Ovary (tissue), 9 donors: Measurements from ENCODE around the gene GRK5. TPM values are rescaled to one million over a fixed set of nuclear protein-coding genes. Genes with fewer than 3 reads are reported as not detected.

Experiments
- DNase-seq, 5 donors: peaks; one replicate each; pipeline ENCODE4 v3.0.0-alpha.2; 2019 to 2020
- H3K27ac ChIP-seq, 2 donors: fragments of 200-600 bp; one replicate each; pipeline versions ENCODE4 v1.5.1 to v1.8.0; 2019 to 2022
- H3K27me3 ChIP-seq: fragments of 200-600 bp; one replicate; pipeline ENCODE4 v1.8.0; 2022
- H3K36me3 ChIP-seq: fragments of 200-600 bp; sonication (generic); one replicate; pipeline ENCODE4 v1.5.1; 2019
- H3K4me1 ChIP-seq: one replicate; pipeline ENCODE4 v1.8.1; 2013; ENCODE audit warnings: mild to moderate bottlenecking, moderate library complexity; ENCODE audit not compliant: insufficient read depth
- H3K4me3 ChIP-seq: fragments of 200-600 bp; sonication (generic); one replicate; pipeline ENCODE4 v1.5.1; 2017
- H3K9me3 ChIP-seq, 2 donors: fragments of 200-600 bp in 1 of 2; sonication (generic) in 1 of 2; one replicate each; pipeline versions ENCODE4 v1.5.1 to v1.8.1; 2013 to 2019; ENCODE audit warnings: mild to moderate bottlenecking in 1 of 2, moderate library complexity in 1 of 2
- EP300 ChIP-seq: sonication (generic); formaldehyde crosslinking; IDR thresholded peaks from one replicate; pipeline ENCODE4 v1.6.1; 2017; ENCODE audit warnings: antibody characterized with exemption
- POLR2A ChIP-seq: fragments of 450-650 bp; IDR thresholded peaks from one replicate; pipeline ENCODE4 v1.6.1; 2017; ENCODE audit warnings: antibody characterized with exemption, mild to moderate bottlenecking, moderate library complexity
- WGBS, 3 donors: extraction: QIAGEN DNeasy Blood & Tissue Kit in 1 of 3; methylation state at CpG; one replicate each; pipeline versions ENCODE4 v1.1.5 to v1.1.7; 2013 to 2017; 5-methylcytosine and 5-hydroxymethylcytosine counted together
- intact Hi-C, 4 donors: fragments of 100-400 bp; cut with DNase I; formaldehyde crosslinking; loops; one replicate each; pipeline versions ENCODE4 v1.11.0 to v1.15.1; 2022 to 2023
- polyA plus RNA-seq, 2 donors: library from polyadenylated mRNA; stranded (reverse); fragments of 200-250 nt in 1 of 2; fragments of 350-450 nt in 1 of 2; fragmentation: Illumina TruSeq in 1 of 2; extraction: RNeasy Lipid Tissue Mini Kit (QIAGEN cat#74804) in 1 of 2; gene quantifications; one replicate each; pipeline ENCODE4 v1.2.3, GENCODE V29; 2013 to 2014
- total RNA-seq, 7 donors: library from RNA; depleted of rRNA in 2 of 7; stranded (reverse); fragments of >200 nt in 2 of 7; fragmentation: NEBNext Ultra II Directional in 3 of 7; extraction: Animal tissue kit (Norgen Biotek cat#: 25700) in 3 of 7; gene quantifications; one replicate each; pipeline versions ENCODE4 v1.1.0 to v1.2.4, GENCODE V29; 2016 to 2023
- TF ChIP-seq, protein P1 (sequence below), 3 donors: fragments of 450-650 bp in 2 of 3; fragments of 200-600 bp in 1 of 3; IDR thresholded peaks; one replicate each; pipeline versions ENCODE4 v1.5.1 to v1.8.0; 2016 to 2022; ENCODE audit warnings: antibody characterized with exemption in 3 of 3, mild to moderate bottlenecking in 1 of 3
- donor health status: DM: no; HTN: no; CAD: no; lungs with moderate emphysema.
- donor health status: DM: no; HTN: no; CAD: no.
- donor health status: Bipolar disorder and iron deficiency.
- donor health status: DM: yes; HTN: yes; CAD: no.
- donor health status: DM: no; HTN: no; CAD: no.
- donor health status: DM: yes; HTN: yes; CAD: no.

The GRK5 gene
- total and polyA plus RNA-seq, 9 donors: 10.0 to 115 (median 38.2) TPM

DNA sequence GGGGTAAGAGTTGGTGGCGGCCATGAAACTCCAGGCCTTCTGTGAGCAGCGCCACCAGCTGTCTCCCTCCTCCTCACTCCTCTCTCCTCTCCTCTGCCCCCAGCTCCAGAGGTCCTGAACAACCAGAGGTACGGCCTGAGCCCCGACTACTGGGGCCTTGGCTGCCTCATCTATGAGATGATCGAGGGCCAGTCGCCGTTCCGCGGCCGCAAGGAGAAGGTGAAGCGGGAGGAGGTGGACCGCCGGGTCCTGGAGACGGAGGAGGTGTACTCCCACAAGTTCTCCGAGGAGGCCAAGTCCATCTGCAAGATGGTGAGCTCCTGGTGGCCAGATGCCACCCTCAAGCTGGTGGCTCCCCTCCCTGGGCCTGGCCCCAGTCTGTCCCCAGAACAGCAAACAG lies 236.1 kb downstream of the GRK5 start:
- no peaks in the 10 kb centered on the region for H3K9me3 ChIP-seq
- no peak for DNase-seq
- TF ChIP-seq POLR2A (no peak), EP300 (no peak)
- TF ChIP-seq, protein P1, sequence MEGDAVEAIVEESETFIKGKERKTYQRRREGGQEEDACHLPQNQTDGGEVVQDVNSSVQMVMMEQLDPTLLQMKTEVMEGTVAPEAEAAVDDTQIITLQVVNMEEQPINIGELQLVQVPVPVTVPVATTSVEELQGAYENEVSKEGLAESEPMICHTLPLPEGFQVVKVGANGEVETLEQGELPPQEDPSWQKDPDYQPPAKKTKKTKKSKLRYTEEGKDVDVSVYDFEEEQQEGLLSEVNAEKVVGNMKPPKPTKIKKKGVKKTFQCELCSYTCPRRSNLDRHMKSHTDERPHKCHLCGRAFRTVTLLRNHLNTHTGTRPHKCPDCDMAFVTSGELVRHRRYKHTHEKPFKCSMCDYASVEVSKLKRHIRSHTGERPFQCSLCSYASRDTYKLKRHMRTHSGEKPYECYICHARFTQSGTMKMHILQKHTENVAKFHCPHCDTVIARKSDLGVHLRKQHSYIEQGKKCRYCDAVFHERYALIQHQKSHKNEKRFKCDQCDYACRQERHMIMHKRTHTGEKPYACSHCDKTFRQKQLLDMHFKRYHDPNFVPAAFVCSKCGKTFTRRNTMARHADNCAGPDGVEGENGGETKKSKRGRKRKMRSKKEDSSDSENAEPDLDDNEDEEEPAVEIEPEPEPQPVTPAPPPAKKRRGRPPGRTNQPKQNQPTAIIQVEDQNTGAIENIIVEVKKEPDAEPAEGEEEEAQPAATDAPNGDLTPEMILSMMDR (IDR thresholded peaks at IDR 0.05): no peak
- intact Hi-C loops: loop anchor here in 1 of 4 donors (2.0 kb wide), 1 partner anchor 235 kb away; no protein-coding TSS in a partner anchor
- H3K27ac ChIP-seq: no peak overlapping the region
- no peaks in the 10 kb centered on the region for H3K36me3 ChIP-seq
- H3K4me1 ChIP-seq: peaks cover 12% of the 10 kb centered on the region
- 87 to 95% (median 90%) methylated on average over 15 of the region's 15 CpGs for WGBS, 3 donors
- H3K27me3 ChIP-seq: no peaks in the 10 kb centered on the region
- H3K4me3 ChIP-seq: no peak overlapping the region

- intact Hi-C loops: loop anchor here in 3 of 4 donors (2.0 kb wide), 2 partner anchors 235 to 237 kb away; partner anchors contain the start of gene GRK5 (in 2 of the 3)
- H3K4me1 ChIP-seq: peaks cover 14% of the 10 kb centered on the region
- no peaks in the 10 kb centered on the region for H3K9me3 ChIP-seq
- no peaks in the 10 kb centered on the region for H3K36me3 ChIP-seq
- DNase-seq: no peak
- no peaks in the 10 kb centered on the region for H3K27me3 ChIP-seq
- WGBS, 3 donors: 91 to 93% (median 91%) methylated on average over 12 of the region's 12 CpGs
- no peak overlapping the region for H3K27ac ChIP-seq
- TF ChIP-seq POLR2A: no peak
- TF ChIP-seq, protein P1 (IDR thresholded peaks at IDR 0.05): no peak
- TF ChIP-seq EP300: no peak
- no peak overlapping the region for H3K4me3 ChIP-seq
These were observed 236.7 kb downstream of the GRK5 start for GRCh38 chr10:119443970-119444660.

DNA sequence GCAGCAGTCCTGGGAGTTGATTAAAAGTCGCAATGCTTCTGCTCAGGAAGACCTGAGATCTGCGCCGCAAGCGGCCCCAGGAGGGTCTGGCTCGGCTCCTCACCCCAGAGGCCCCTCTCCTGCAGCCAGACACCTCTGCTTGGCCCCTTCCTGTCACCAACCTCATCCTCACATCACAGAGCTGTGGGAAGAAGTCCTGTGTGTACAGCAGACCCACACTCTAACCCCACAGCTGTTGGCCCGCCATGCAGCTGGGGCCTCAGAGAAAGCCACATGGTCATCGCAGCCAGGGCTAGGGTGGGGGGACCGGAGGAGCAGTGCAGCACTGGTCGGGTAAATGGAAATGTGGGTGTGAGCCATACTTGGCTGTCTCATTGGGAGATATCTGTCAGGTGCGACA lies 237.5 kb downstream of the GRK5 start:
- intact Hi-C loops: loop anchor here in 2 of 4 donors (2.0 kb wide), 1 partner anchor 238 kb away; the partner anchor contains the start of gene GRK5 (in 2 of the 2)
- H3K4me3 ChIP-seq: no peak overlapping the region
- H3K36me3 ChIP-seq: no peaks in the 10 kb centered on the region
- DNase-seq: no peak
- no peaks in the 10 kb centered on the region for H3K9me3 ChIP-seq
- H3K4me1 ChIP-seq: peaks cover 18% of the 10 kb centered on the region
- TF ChIP-seq POLR2A: no peak
- TF ChIP-seq EP300: no peak
- TF ChIP-seq, protein P1 (IDR thresholded peaks at IDR 0.05): no peak
- H3K27ac ChIP-seq: no peak overlapping the region
- no peaks in the 10 kb centered on the region for H3K27me3 ChIP-seq
- WGBS, 3 donors: 79 to 85% (median 79%) methylated on average over 10 of the region's 10 CpGs

- Histone ChIP-seq H3K4me1 (peaks cover 22% of the 10 kb centered on the region), H3K9me3 (no peaks in the 10 kb centered on the region), H3K36me3 (no peaks in the 10 kb centered on the region), H3K27me3 (no peaks in the 10 kb centered on the region), H3K27ac (no peak overlapping the region), H3K4me3 (no peak overlapping the region)
- WGBS, 3 donors: 27 to 29% (median 28%) methylated on average over 10 of the region's 10 CpGs
- intact Hi-C loops: loop anchor here in 2 of 4 donors (2.0 kb wide), 1 partner anchor 239 kb away; the partner anchor contains the start of gene GRK5 (in 2 of the 2)
- DNase-seq: peak; percentile 78 to 91 (median 90)
- TF ChIP-seq POLR2A: no peak
- TF ChIP-seq, protein P1 (IDR thresholded peaks at IDR 0.05): peak; percentile 91 to 93 (median 92)
These were observed 238.1 kb downstream of the GRK5 start for GRCh38 chr10:119445311-119445934.
